SK-N-SH treated with all-trans-retinoic acid at 6 μM for 48 hours (cell line): ENCODE measurements around the gene TTC3.

Experiments
- ATAC-seq: fragments of 200-7000 bp; cut with Tn5 transposase; 3 replicates; pipeline ENCODE4 v1.9.1; 2020; ENCODE audit warnings: mild to moderate bottlenecking, moderate library complexity
- ARNTL ChIP-seq: fragments of 450-650 bp; formaldehyde crosslinking; IDR thresholded peaks from 2 replicates; pipeline ENCODE4 v1.5.0; 2020; ENCODE audit warnings: low read depth, mild to moderate bottlenecking, moderate library complexity, borderline replicate concordance
- BACH2 ChIP-seq: fragments of 250-450 bp; sonication (Bioruptor Pico); IDR thresholded peaks from 2 replicates; pipeline ENCODE4 v1.9.0; 2021; ENCODE audit warnings: mild to moderate bottlenecking, borderline replicate concordance
- CSDC2 ChIP-seq: fragments of 250-450 bp; sonication (Bioruptor Pico); IDR thresholded peaks from 2 replicates; pipeline ENCODE4 v1.5.0; 2020; ENCODE audit warnings: mild to moderate bottlenecking, moderate library complexity
- CSRNP3 ChIP-seq: fragments of 250-450 bp; sonication (Bioruptor Pico); IDR thresholded peaks from 2 replicates; pipeline ENCODE4 v1.5.1; 2021; ENCODE audit warnings: mild to moderate bottlenecking, moderate library complexity
- ESRRG ChIP-seq: fragments of 250-450 bp; sonication (Bioruptor Pico); IDR thresholded peaks from 2 replicates; pipeline ENCODE4 v1.6.1; 2021; ENCODE audit warnings: mild to moderate bottlenecking
- GLIS3 ChIP-seq: fragments of 250-450 bp; sonication (Bioruptor Pico); IDR thresholded peaks from 2 replicates; pipeline ENCODE4 v1.5.0; 2020; ENCODE audit warnings: mild to moderate bottlenecking, moderate library complexity
- ISL1 ChIP-seq: fragments of 250-450 bp; sonication (Bioruptor Pico); IDR thresholded peaks from 2 replicates; pipeline ENCODE4 v2.1.2; 2022; ENCODE audit warnings: mild to moderate bottlenecking, moderate library complexity
- OSR1 ChIP-seq: fragments of 250-450 bp; sonication (Bioruptor Pico); IDR thresholded peaks from 2 replicates; pipeline ENCODE4 v1.8.0; 2022; ENCODE audit warnings: moderate library complexity, mild to moderate bottlenecking, inconsistent platforms
- POU6F1 ChIP-seq: fragments of 250-450 bp; sonication (Bioruptor Pico); IDR thresholded peaks from 2 replicates; pipeline ENCODE4 v1.8.0; 2021; ENCODE audit warnings: low read depth, mild to moderate bottlenecking, moderate library complexity, borderline replicate concordance
- PPARA ChIP-seq: fragments of 250-450 bp; sonication (Bioruptor Pico); IDR thresholded peaks from 2 replicates; pipeline ENCODE4 v1.5.0; 2020; ENCODE audit warnings: mild to moderate bottlenecking, borderline replicate concordance
- RARB ChIP-seq: fragments of 250-450 bp; sonication (Bioruptor Pico); IDR thresholded peaks from 2 replicates; pipeline ENCODE4 v1.8.0; 2021; ENCODE audit warnings: mild to moderate bottlenecking, moderate library complexity
- SNAI2 ChIP-seq: fragments of 250-450 bp; sonication (Bioruptor Pico); IDR thresholded peaks from 2 replicates; pipeline ENCODE4 v1.5.0; 2020; ENCODE audit warnings: mild to moderate bottlenecking, moderate library complexity
- TCF4 ChIP-seq: fragments of 250-450 bp; sonication (Bioruptor Pico); IDR thresholded peaks from 2 replicates; pipeline ENCODE4 v1.8.0; 2021; ENCODE audit warnings: mild to moderate bottlenecking, moderate library complexity, borderline replicate concordance
- TOX ChIP-seq: fragments of 250-450 bp; sonication (Bioruptor Pico); IDR thresholded peaks from 2 replicates; pipeline ENCODE4 v1.8.0; 2021; ENCODE audit warnings: mild to moderate bottlenecking, moderate library complexity, borderline replicate concordance
- ZC3H10 ChIP-seq: fragments of 250-450 bp; sonication (Bioruptor Pico); IDR thresholded peaks from 2 replicates; pipeline ENCODE4 v1.5.1; 2021; ENCODE audit warnings: mild to moderate bottlenecking, moderate library complexity
- ZFP3 ChIP-seq: fragments of 250-450 bp; sonication (Bioruptor Pico); IDR thresholded peaks from 2 replicates; pipeline ENCODE4 v1.5.0; 2020; ENCODE audit warnings: mild to moderate bottlenecking, moderate library complexity
- ZFP30 ChIP-seq: fragments of 450-650 bp; formaldehyde crosslinking; IDR thresholded peaks from 2 replicates; pipeline ENCODE4 v1.5.0; 2022; ENCODE audit warnings: mild to moderate bottlenecking, moderate library complexity
- ZNF70 ChIP-seq: fragments of 450-650 bp; formaldehyde crosslinking; IDR thresholded peaks from 2 replicates; pipeline ENCODE4 v1.5.0; 2020; ENCODE audit warnings: mild to moderate bottlenecking, moderate library complexity
- TF ChIP-seq, protein P1 (sequence below): fragments of 250-450 bp; sonication (Bioruptor Pico); IDR thresholded peaks from 2 replicates; pipeline ENCODE4 v1.5.0; 2020; ENCODE audit warnings: mild to moderate bottlenecking, moderate library complexity
- TF ChIP-seq, protein P2 (sequence below): fragments of 250-450 bp; sonication (Bioruptor Pico); IDR thresholded peaks from 2 replicates; pipeline ENCODE4 v1.5.1; 2020; ENCODE audit warnings: low read depth, mild to moderate bottlenecking, moderate library complexity

Gene TTC3

DNA sequence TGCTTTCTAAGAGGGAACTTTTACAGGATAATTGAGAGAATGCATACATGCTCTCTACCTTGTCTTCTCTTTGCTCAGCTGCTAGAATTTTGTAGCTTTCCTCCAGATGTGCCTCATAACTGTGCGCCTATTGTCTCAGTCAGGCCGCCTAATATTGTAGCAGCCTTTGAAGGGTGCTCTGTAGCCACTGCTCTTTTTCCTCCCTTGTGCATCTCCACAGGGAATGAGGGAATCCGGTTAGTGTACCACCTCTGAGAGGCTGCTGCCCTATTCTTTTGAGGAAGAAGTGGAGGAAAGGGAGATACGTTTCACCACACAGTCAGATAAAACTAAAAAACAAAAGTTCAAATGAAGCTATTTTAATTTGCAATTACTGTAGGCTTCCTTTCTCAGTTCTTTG lies 22.8 kb downstream of the TTC3 start:
- TF ChIP-seq RARB (CRISPR knock-in tag) = no peak
- TF ChIP-seq, protein P1, sequence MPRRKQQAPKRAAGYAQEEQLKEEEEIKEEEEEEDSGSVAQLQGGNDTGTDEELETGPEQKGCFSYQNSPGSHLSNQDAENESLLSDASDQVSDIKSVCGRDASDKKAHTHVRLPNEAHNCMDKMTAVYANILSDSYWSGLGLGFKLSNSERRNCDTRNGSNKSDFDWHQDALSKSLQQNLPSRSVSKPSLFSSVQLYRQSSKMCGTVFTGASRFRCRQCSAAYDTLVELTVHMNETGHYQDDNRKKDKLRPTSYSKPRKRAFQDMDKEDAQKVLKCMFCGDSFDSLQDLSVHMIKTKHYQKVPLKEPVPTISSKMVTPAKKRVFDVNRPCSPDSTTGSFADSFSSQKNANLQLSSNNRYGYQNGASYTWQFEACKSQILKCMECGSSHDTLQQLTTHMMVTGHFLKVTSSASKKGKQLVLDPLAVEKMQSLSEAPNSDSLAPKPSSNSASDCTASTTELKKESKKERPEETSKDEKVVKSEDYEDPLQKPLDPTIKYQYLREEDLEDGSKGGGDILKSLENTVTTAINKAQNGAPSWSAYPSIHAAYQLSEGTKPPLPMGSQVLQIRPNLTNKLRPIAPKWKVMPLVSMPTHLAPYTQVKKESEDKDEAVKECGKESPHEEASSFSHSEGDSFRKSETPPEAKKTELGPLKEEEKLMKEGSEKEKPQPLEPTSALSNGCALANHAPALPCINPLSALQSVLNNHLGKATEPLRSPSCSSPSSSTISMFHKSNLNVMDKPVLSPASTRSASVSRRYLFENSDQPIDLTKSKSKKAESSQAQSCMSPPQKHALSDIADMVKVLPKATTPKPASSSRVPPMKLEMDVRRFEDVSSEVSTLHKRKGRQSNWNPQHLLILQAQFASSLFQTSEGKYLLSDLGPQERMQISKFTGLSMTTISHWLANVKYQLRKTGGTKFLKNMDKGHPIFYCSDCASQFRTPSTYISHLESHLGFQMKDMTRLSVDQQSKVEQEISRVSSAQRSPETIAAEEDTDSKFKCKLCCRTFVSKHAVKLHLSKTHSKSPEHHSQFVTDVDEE (CRISPR knock-in tag) = no peak
- no peak for TF ChIP-seq ZFP30 (CRISPR knock-in tag)
- TF ChIP-seq GLIS3 (CRISPR knock-in tag) = no peak
- TF ChIP-seq ZNF70 = no peak
- no peak for TF ChIP-seq BACH2 (CRISPR knock-in tag)
- TF ChIP-seq, protein P2, sequence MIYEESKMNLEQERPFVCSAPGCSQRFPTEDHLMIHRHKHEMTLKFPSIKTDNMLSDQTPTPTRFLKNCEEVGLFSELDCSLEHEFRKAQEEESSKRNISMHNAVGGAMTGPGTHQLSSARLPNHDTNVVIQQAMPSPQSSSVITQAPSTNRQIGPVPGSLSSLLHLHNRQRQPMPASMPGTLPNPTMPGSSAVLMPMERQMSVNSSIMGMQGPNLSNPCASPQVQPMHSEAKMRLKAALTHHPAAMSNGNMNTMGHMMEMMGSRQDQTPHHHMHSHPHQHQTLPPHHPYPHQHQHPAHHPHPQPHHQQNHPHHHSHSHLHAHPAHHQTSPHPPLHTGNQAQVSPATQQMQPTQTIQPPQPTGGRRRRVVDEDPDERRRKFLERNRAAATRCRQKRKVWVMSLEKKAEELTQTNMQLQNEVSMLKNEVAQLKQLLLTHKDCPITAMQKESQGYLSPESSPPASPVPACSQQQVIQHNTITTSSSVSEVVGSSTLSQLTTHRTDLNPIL (CRISPR knock-in tag) = no peak
- ATAC-seq = no peak

- no peak for ATAC-seq
- TF ChIP-seq SNAI2 (CRISPR knock-in tag) (no peak), POU6F1 (CRISPR knock-in tag) (no peak), PPARA (CRISPR knock-in tag) (no peak), TOX (no peak), CSRNP3 (CRISPR knock-in tag) (no peak), ZFP3 (no peak), GLIS3 (CRISPR knock-in tag) (no peak), ESRRG (CRISPR knock-in tag) (no peak), ZNF70 (no peak), RARB (CRISPR knock-in tag) (no peak)
Measured at GRCh38 chr21:37098751-37099150, 25.7 kb downstream of the TTC3 start.

DNA sequence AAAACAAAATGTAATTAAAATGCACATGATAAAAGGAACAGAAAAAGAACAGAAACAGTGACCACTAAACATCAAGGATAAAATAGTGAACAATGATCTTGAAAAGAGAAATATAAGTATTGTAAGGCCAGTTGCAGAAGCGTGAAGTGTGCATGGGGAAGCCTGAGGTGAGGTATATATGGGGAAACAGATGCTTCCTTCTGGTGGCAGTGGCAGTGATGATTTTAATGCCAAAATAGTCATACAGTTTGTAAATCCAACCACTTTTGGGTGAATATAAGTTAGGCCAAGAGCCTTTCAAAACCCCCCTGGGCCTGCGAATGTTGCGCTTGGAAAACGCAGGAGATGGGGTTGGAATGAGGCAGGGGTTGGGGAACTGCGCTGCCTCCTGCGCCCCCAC lies 27.3 kb downstream of the TTC3 start:
- no peak for ATAC-seq
- TF ChIP-seq ZC3H10 (CRISPR knock-in tag) = no peak
- TF ChIP-seq POU6F1 (CRISPR knock-in tag) = no peak
- no peak for TF ChIP-seq CSDC2
- TF ChIP-seq, protein P2 (CRISPR knock-in tag) = no peak
- no peak for TF ChIP-seq PPARA (CRISPR knock-in tag)
- no peak for TF ChIP-seq OSR1 (CRISPR knock-in tag)
- TF ChIP-seq TCF4 (CRISPR knock-in tag) = no peak
- no peak for TF ChIP-seq ARNTL (CRISPR knock-in tag)
- no peak for TF ChIP-seq ISL1 (CRISPR knock-in tag)
